GM19025 (cell line): Measurements from ENCODE around the gene BRD9.
"Not testable (repeated sequence)": the region's sequence is repeated elsewhere in the genome, so short reads cannot be mapped to it uniquely, and the experiment has no call there.

Experiments
- ATAC-seq: cut with Tn5 transposase; IDR thresholded peaks from one replicate; pipeline ENCODE4 v1.9.1; 2021; ENCODE audit warnings: mild to moderate bottlenecking, low read depth, moderate library complexity; ENCODE audit not compliant: unreplicated experiment

Gene BRD9

GRCh38 chr5:881551-881935 lies 11.1 kb downstream of the BRD9 start:
- no peak for ATAC-seq

- ATAC-seq = no peak
These were observed 11.6 kb downstream of the BRD9 start for GRCh38 chr5:880816-881550.

- ATAC-seq = not testable (repeated sequence)
These were observed 13.9 kb downstream of the BRD9 start for GRCh38 chr5:878677-879076.

- no peak for ATAC-seq
These were observed 14.5 kb downstream of the BRD9 start for GRCh38 chr5:878125-878524.

- no peak for ATAC-seq
These were observed 15.9 kb downstream of the BRD9 start for GRCh38 chr5:876398-877365.

GRCh38 chr5:875931-876330 lies 16.7 kb downstream of the BRD9 start:
- ATAC-seq = no peak

GRCh38 chr5:873328-873727 lies 19.3 kb downstream of the BRD9 start:
- no peak for ATAC-seq

- no peak for ATAC-seq
These were observed 20.3 kb downstream of the BRD9 start for GRCh38 chr5:872301-872700.

GRCh38 chr5:871596-872298 lies 20.9 kb downstream of the BRD9 start:
- ATAC-seq = no peak

- no peak for ATAC-seq
These were observed 21.6 kb downstream of the BRD9 start for GRCh38 chr5:870956-871355.

GRCh38 chr5:868428-869135 lies 24.0 kb downstream of the BRD9 start:
- ATAC-seq = no peak

- ATAC-seq = no peak
These were observed 25.2 kb downstream of the BRD9 start for GRCh38 chr5:867300-867870.

GRCh38 chr5:865771-866170 lies 26.8 kb downstream of the BRD9 start:
- ATAC-seq = no peak

GRCh38 chr5:865168-865521 lies 27.5 kb downstream of the BRD9 start:
- no peak for ATAC-seq

GRCh38 chr5:864492-865167 lies 28.0 kb downstream of the BRD9 start:
- no peak for ATAC-seq

- ATAC-seq = no peak
These were observed 29.3 kb downstream of the BRD9 start for GRCh38 chr5:863244-863805.

- no peak for ATAC-seq
These were observed 30.0 kb downstream of the BRD9 start for GRCh38 chr5:862367-863243.
